ENCODE results near the gene MANSC1. TPM values are rescaled to one million over a fixed set of nuclear protein-coding genes. Genes with fewer than 3 reads are reported as not detected.

Gene MANSC1
- total and polyA plus RNA-seq, 2 donors (not counting 1 experiment from before 2014, with no cell fraction given) = 0.09 to 0.32 TPM

- 80% methylated on average over 1 of the region's 5 CpGs for WGBS (ENCODE audit: insufficient coverage)
- H3K36me3 ChIP-seq (replicated peaks in 1 of 2; ENCODE audit: control extremely low read depth in 1 of 2, control insufficient read depth in 1 of 2, extremely low read depth in 1 of 2, insufficient read depth in 2 of 2, low read length in 1 of 2) = no peaks in the 10 kb centered on the region
- no peak overlapping the region for H3K4me3 ChIP-seq (ENCODE audit: control extremely low read depth in 1 of 5, extremely low read depth in 1 of 5, insufficient read depth in 1 of 5, low read depth in 2 of 5, low read length in 4 of 5)
- peaks cover 0 to 3% (median 1%) of the 10 kb centered on the region in 4 experiments for H3K27me3 ChIP-seq (replicated peaks in 1 of 4; ENCODE audit: control extremely low read depth in 1 of 4, control insufficient read depth in 3 of 4, insufficient read depth in 4 of 4, low read length in 3 of 4)
- no peak for DNase-seq
- Mint-ChIP-seq H3K27me3 (peaks cover 21% of the 10 kb centered on the region), H3K9me3 (ENCODE audit: insufficient read depth) (no peaks in the 10 kb centered on the region), H3K4me1 (no peaks in the 10 kb centered on the region), H3K27ac (no peak overlapping the region), H3K4me3 (no peak overlapping the region)
- POLR2A ChIA-PET = no interaction called here
- CTCF ChIA-PET = no interaction called here
- H3K9ac ChIP-seq (ENCODE audit: low read length) = no peak overlapping the region
- no peak overlapping the region for H3K4me2 ChIP-seq (replicated peaks; ENCODE audit: low read depth, low read length, poor library complexity, severe bottlenecking)
- no peaks in the 10 kb centered on the region for H4K20me1 ChIP-seq (ENCODE audit: control insufficient read depth, insufficient read depth, low read length, poor library complexity, severe bottlenecking)
- no peaks in the 10 kb centered on the region for H3K79me2 ChIP-seq (ENCODE audit: control insufficient read depth, insufficient read depth, low read length)
- no peak overlapping the region for H2AFZ ChIP-seq (ENCODE audit: insufficient read depth, low read depth, low read length, poor library complexity, severe bottlenecking)
- no peak overlapping the region for H3K27ac ChIP-seq (ENCODE audit: low read length in 2 of 2)
- H3K4me1 ChIP-seq (ENCODE audit: control insufficient read depth in 2 of 2, insufficient read depth in 2 of 2, low read length in 2 of 2) = no peaks in the 10 kb centered on the region
- intact Hi-C loops (cut with micrococcal nuclease) = no loop called here
- H3K9me3 ChIP-seq (ENCODE audit: control extremely low read depth in 1 of 3, control insufficient read depth in 2 of 3, insufficient read depth in 1 of 3, low read length in 2 of 3) = no peaks in the 10 kb centered on the region
- ATAC-seq (ENCODE audit: low read depth) = no peak
- TF ChIP-seq EZH2 (IDR thresholded peaks at IDR 0.05; ENCODE audit: borderline replicate concordance, insufficient read depth, low read depth, low read length, poor library complexity, severe bottlenecking) (no peak), CTCF (IDR thresholded peaks at IDR 0.05) (no peak)
These were observed 63.6 kb downstream of the MANSC1 start for GRCh38 chr12:12286441-12286840.

- H4K20me1 ChIP-seq (ENCODE audit: control insufficient read depth, insufficient read depth, low read length, poor library complexity, severe bottlenecking) = no peaks in the 10 kb centered on the region
- ATAC-seq (ENCODE audit: low read depth) (no peak), DNase-seq (no peak)
- H3K4me3 ChIP-seq (ENCODE audit: control extremely low read depth in 1 of 5, extremely low read depth in 1 of 5, insufficient read depth in 1 of 5, low read depth in 2 of 5, low read length in 4 of 5) = no peak overlapping the region
- Mint-ChIP-seq H3K9me3 (ENCODE audit: insufficient read depth) (no peaks in the 10 kb centered on the region), H3K4me1 (no peaks in the 10 kb centered on the region), H3K27me3 (peaks cover 20% of the 10 kb centered on the region), H3K4me3 (no peak overlapping the region), H3K27ac (no peak overlapping the region)
- H3K4me1 ChIP-seq (ENCODE audit: control insufficient read depth in 2 of 2, insufficient read depth in 2 of 2, low read length in 2 of 2) = no peaks in the 10 kb centered on the region
- H3K9me3 ChIP-seq (ENCODE audit: control extremely low read depth in 1 of 3, control insufficient read depth in 2 of 3, insufficient read depth in 1 of 3, low read length in 2 of 3) = no peaks in the 10 kb centered on the region
- intact Hi-C loops (cut with micrococcal nuclease) = no loop called here
- no peak for TF ChIP-seq CTCF (IDR thresholded peaks at IDR 0.05)
- no peak for TF ChIP-seq EZH2 (IDR thresholded peaks at IDR 0.05; ENCODE audit: borderline replicate concordance, insufficient read depth, low read depth, low read length, poor library complexity, severe bottlenecking)
- no peak overlapping the region for H3K4me2 ChIP-seq (replicated peaks; ENCODE audit: low read depth, low read length, poor library complexity, severe bottlenecking)
- ChIA-PET POLR2A (no interaction called here), CTCF (no interaction called here)
- H3K79me2 ChIP-seq (ENCODE audit: control insufficient read depth, insufficient read depth, low read length) = no peaks in the 10 kb centered on the region
- no CpG with 5 or more reads among the region's 7 CpGs for WGBS (ENCODE audit: insufficient coverage)
- no peak overlapping the region for H2AFZ ChIP-seq (ENCODE audit: insufficient read depth, low read depth, low read length, poor library complexity, severe bottlenecking)
- H3K27me3 ChIP-seq (replicated peaks in 1 of 4; ENCODE audit: control extremely low read depth in 1 of 4, control insufficient read depth in 3 of 4, insufficient read depth in 4 of 4, low read length in 3 of 4) = peaks cover 0 to 3% (median 1%) of the 10 kb centered on the region in 4 experiments
- no peak overlapping the region for H3K9ac ChIP-seq (ENCODE audit: low read length)
- no peaks in the 10 kb centered on the region for H3K36me3 ChIP-seq (replicated peaks in 1 of 2; ENCODE audit: control extremely low read depth in 1 of 2, control insufficient read depth in 1 of 2, extremely low read depth in 1 of 2, insufficient read depth in 2 of 2, low read length in 1 of 2)
- no peak overlapping the region for H3K27ac ChIP-seq (ENCODE audit: low read length in 2 of 2)
These were observed 67.1 kb downstream of the MANSC1 start for GRCh38 chr12:12282761-12283425.

Measured in B cell (primary cell).